Adipocyte (in vitro differentiated cells): Measurements from ENCODE around the gene NUDT5.

Experiments
- DNase-seq: peaks from one replicate; pipeline ENCODE4 v3.0.0-alpha.2; 2015; ENCODE audit warnings: low read depth
- H3K27me3 ChIP-seq: replicated peaks from 2 replicates; pipeline ENCODE4 v1.7.0; 2013; ENCODE audit warnings: mild to moderate bottlenecking, low read length, moderate library complexity; ENCODE audit not compliant: control insufficient read depth, insufficient read depth
- H3K36me3 ChIP-seq: 2 replicates; pipeline ENCODE4 v1.7.0; 2013; ENCODE audit warnings: low read length, mild to moderate bottlenecking, moderate library complexity; ENCODE audit not compliant: control insufficient read depth, insufficient read depth, severe bottlenecking
- H3K4me1 ChIP-seq: 2 replicates; pipeline ENCODE4 v1.7.0; 2013; ENCODE audit warnings: mild to moderate bottlenecking, low read length, moderate library complexity; ENCODE audit not compliant: control insufficient read depth, insufficient read depth
- H3K4me3 ChIP-seq: 2 replicates; pipeline ENCODE4 v1.7.0; 2013; ENCODE audit warnings: mild to moderate bottlenecking, low read length, moderate library complexity
- H3K9ac ChIP-seq: 2 replicates; pipeline ENCODE4 v1.7.0; 2013; ENCODE audit warnings: mild to moderate bottlenecking, low read length, moderate library complexity
- H3K9me3 ChIP-seq: 2 replicates; pipeline ENCODE4 v1.7.0; 2013; ENCODE audit warnings: mild to moderate bottlenecking, low read length, moderate library complexity; ENCODE audit not compliant: control insufficient read depth

NUDT5 gene

DNA sequence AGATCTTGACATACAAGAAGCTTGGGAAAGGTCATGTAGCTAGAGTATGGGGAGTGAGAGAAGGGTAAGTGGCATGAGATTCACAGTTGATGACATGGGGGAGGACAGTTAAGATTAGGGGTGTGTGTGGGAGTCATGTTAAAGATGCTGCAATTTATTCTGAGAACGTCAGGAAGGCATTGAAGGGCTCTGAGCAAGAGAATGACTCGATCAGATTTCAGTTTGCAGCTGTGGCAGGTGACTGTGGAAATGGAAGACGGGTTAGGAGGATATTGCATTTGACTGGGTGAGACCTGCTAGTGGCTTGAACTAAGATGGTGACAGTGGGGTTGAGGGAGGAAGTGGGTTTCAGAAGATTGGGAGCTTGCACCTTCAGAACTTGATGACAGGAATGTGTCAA lies 5.9 kb upstream of the NUDT5 start:
- Histone ChIP-seq H3K9ac (no peak overlapping the region), H3K4me1 (peaks cover 6% of the 10 kb centered on the region), H3K36me3 (peaks cover 58% of the 10 kb centered on the region), H3K27me3 (no peaks in the 10 kb centered on the region), H3K9me3 (no peaks in the 10 kb centered on the region), H3K4me3 (no peak overlapping the region)
- DNase-seq = no peak

- Histone ChIP-seq H3K9me3 (no peaks in the 10 kb centered on the region), H3K36me3 (peaks cover 58% of the 10 kb centered on the region), H3K27me3 (no peaks in the 10 kb centered on the region), H3K4me3 (no peak overlapping the region), H3K9ac (no peak overlapping the region), H3K4me1 (peaks cover 6% of the 10 kb centered on the region)
- DNase-seq = no peak
Observed at GRCh38 chr10:12200850-12201249, 5.2 kb upstream of the NUDT5 start.

DNA sequence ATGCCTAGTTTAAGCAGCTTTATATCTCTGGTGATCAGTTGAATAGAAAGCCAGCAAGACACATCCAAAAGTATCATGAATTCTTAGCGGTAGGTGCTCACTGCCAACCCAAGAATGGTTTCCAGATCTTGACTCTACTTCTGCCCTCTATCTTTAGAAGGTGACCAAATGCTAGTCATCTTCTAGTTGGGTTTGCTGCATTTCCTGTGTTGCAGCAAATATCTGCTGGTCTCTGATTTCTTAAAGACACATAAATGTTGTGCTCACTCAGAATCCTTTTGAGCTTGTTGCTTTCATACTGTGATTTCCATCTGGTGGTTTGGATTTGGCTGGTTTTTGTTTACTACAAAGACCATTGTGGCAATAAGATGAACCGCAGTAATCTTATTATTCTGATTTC lies 2.5 kb upstream of the NUDT5 start:
- H3K4me1 ChIP-seq = peaks cover 20% of the 10 kb centered on the region
- no peaks in the 10 kb centered on the region for H3K27me3 ChIP-seq
- peaks cover 40% of the 10 kb centered on the region for H3K36me3 ChIP-seq
- no peaks in the 10 kb centered on the region for H3K9me3 ChIP-seq
- no peak for DNase-seq
- no peak overlapping the region for H3K9ac ChIP-seq
- H3K4me3 ChIP-seq = no peak overlapping the region

- Histone ChIP-seq H3K9ac (peak overlapping the region; percentile 95), H3K9me3 (no peaks in the 10 kb centered on the region), H3K4me3 (peak overlapping the region; percentile 95), H3K4me1 (peaks cover 33% of the 10 kb centered on the region), H3K36me3 (peaks cover 25% of the 10 kb centered on the region), H3K27me3 (no peaks in the 10 kb centered on the region)
- DNase-seq = no peak
Observed at GRCh38 chr10:12196531-12197211, 980 bp upstream of the NUDT5 start.

- DNase-seq = no peak
- Histone ChIP-seq H3K27me3 (no peaks in the 10 kb centered on the region), H3K9me3 (no peaks in the 10 kb centered on the region), H3K9ac (peak overlapping the region; percentile 95), H3K36me3 (peaks cover 12% of the 10 kb centered on the region), H3K4me1 (peaks cover 46% of the 10 kb centered on the region), H3K4me3 (peak overlapping the region; percentile 95)
Observed at GRCh38 chr10:12195281-12195602, 449 bp downstream of the NUDT5 start.

- peak; percentile 75 for DNase-seq
- Histone ChIP-seq H3K4me1 (peaks cover 47% of the 10 kb centered on the region), H3K27me3 (no peaks in the 10 kb centered on the region), H3K9me3 (no peaks in the 10 kb centered on the region), H3K4me3 (peak overlapping the region; percentile 95), H3K36me3 (peaks cover 10% of the 10 kb centered on the region), H3K9ac (peak overlapping the region; percentile 95)
Observed at GRCh38 chr10:12194752-12195271, 879 bp downstream of the NUDT5 start.

GRCh38 chr10:12193193-12193592 lies 2.5 kb downstream of the NUDT5 start:
- Histone ChIP-seq H3K4me3 (peak overlapping the region; percentile 63), H3K9ac (peak overlapping the region; percentile 25), H3K9me3 (no peaks in the 10 kb centered on the region), H3K36me3 (no peaks in the 10 kb centered on the region), H3K4me1 (peaks cover 47% of the 10 kb centered on the region), H3K27me3 (no peaks in the 10 kb centered on the region)
- DNase-seq = peak; percentile 68

- peaks cover 10% of the 10 kb centered on the region for H3K36me3 ChIP-seq
- H3K9me3 ChIP-seq = no peaks in the 10 kb centered on the region
- no peak for DNase-seq
- H3K27me3 ChIP-seq = no peaks in the 10 kb centered on the region
- H3K4me1 ChIP-seq = peaks cover 41% of the 10 kb centered on the region
- H3K4me3 ChIP-seq = peak overlapping the region; percentile 48
- peak overlapping the region; percentile 27 for H3K9ac ChIP-seq
Observed at GRCh38 chr10:12191715-12192114, 4.0 kb downstream of the NUDT5 start.

DNA sequence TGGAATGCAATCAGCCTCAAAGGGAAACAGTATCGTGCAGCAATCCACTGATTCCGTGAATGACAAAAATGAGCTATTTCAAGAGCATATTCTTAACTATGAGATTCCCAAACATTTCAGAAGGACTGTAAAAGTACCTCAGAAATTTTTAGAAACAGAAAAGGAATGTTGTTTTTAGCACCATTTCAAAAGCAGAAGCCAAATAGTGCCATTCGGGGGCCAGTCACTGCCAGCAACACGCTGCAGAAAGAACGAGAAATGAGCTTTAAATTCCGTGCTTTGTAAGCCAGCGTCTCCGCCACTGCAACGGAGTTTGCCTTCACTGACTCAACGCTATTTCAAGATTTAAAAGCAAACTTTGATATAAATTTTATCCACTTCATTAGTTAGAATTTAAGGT lies 6.3 kb downstream of the NUDT5 start:
- Histone ChIP-seq H3K4me3 (no peak overlapping the region), H3K9me3 (no peaks in the 10 kb centered on the region), H3K36me3 (peaks cover 31% of the 10 kb centered on the region), H3K9ac (no peak overlapping the region), H3K4me1 (peaks cover 40% of the 10 kb centered on the region), H3K27me3 (no peaks in the 10 kb centered on the region)
- DNase-seq = no peak

DNA sequence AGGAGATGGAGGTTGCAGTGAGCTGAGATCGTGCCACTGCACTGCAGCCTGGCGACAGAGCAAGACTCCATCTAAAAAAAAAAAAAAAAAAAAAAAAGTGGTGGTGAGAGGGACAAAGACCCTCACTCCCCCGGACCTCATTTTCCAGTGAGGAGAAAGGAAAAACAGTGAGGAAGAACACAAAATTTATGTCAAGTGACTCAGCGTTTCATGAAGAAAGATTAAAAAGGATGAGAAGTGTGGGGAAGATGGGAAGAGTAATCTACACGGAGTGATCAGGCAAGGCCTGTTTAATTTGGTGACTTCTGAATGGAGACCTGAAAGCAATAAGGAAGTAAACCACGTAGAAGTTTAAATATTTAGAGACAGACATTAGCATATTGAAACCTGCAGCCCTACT lies 7.0 kb downstream of the NUDT5 start:
- Histone ChIP-seq H3K9me3 (no peaks in the 10 kb centered on the region), H3K4me1 (peaks cover 32% of the 10 kb centered on the region), H3K4me3 (no peak overlapping the region), H3K27me3 (no peaks in the 10 kb centered on the region), H3K36me3 (peaks cover 33% of the 10 kb centered on the region), H3K9ac (no peak overlapping the region)
- DNase-seq = no peak

DNA sequence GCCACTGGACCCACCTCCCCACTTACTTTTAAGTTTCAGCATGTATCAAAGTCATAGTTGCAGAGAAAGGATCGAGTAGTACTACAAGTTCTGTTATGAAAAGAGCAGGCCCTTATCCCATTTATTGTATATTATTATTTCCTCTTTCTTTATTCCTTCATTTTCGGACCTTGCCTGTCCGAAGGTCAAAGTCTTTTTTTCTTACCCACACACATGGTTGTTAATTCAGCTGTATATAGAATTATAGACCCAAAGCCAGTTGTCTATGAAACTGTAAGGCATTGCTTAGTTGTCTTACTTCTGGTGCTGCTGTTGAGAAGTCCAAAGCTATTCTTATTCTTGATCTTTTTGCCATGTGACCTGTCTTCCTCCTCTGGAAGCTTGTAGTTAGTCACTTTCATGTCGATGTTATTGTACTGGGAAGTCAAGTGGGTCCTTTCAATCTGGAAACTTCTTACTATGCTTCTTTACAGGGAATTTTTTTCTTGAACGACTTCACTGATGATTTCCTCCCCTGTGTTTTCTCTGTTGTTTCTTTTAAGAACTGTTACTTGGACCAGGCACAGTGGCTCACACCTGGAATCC lies 8.3 kb downstream of the NUDT5 start:
- H3K36me3 ChIP-seq = peaks cover 42% of the 10 kb centered on the region
- H3K4me1 ChIP-seq = peaks cover 19% of the 10 kb centered on the region
- no peak overlapping the region for H3K4me3 ChIP-seq
- H3K9ac ChIP-seq = no peak overlapping the region
- no peaks in the 10 kb centered on the region for H3K27me3 ChIP-seq
- no peaks in the 10 kb centered on the region for H3K9me3 ChIP-seq
- no peak for DNase-seq
